Liver (tissue), 9 donors: Measurements from ENCODE around the gene STK24. TPM values are rescaled to one million over a fixed set of nuclear protein-coding genes. Genes with fewer than 3 reads are reported as not detected.

Experiments used
- DNase-seq: peaks from one replicate; pipeline ENCODE4 v3.0.0-alpha.2; 2017; ENCODE audit warnings: low spot score
- H3K27ac ChIP-seq, 2 donors: one replicate each; pipeline ENCODE4 v1.7.0; 2013; ENCODE audit warnings: inconsistent platforms in 2 of 2, low read length in 2 of 2, control low read depth in 1 of 2, low read depth in 1 of 2, mild to moderate bottlenecking in 1 of 2
- H3K27me3 ChIP-seq, 4 donors: one replicate each; pipeline versions ENCODE4 v1.6.1 to v1.7.0; 2013; ENCODE audit warnings: low read length in 3 of 4, inconsistent platforms in 1 of 4, mild to moderate bottlenecking in 1 of 4, moderate library complexity in 1 of 4; ENCODE audit not compliant: control insufficient read depth in 4 of 4, insufficient read depth in 4 of 4
- H3K36me3 ChIP-seq, 4 donors: one replicate each; pipeline versions ENCODE4 v1.6.1 to v1.7.0; 2013; ENCODE audit warnings: low read length in 3 of 4, mild to moderate bottlenecking in 3 of 4, low read depth in 1 of 4, moderate library complexity in 1 of 4; ENCODE audit not compliant: control insufficient read depth in 4 of 4, insufficient read depth in 3 of 4
- H3K4me1 ChIP-seq, 4 donors: one replicate each; pipeline versions ENCODE4 v1.6.1 to v1.7.0; 2013; ENCODE audit warnings: low read length in 3 of 4, mild to moderate bottlenecking in 3 of 4, moderate library complexity in 1 of 4; ENCODE audit not compliant: control insufficient read depth in 4 of 4, insufficient read depth in 4 of 4
- H3K4me3 ChIP-seq, 3 donors: one replicate each; pipeline versions ENCODE4 v1.6.1 to v1.7.0; 2013; ENCODE audit warnings: low read length in 3 of 3, control low read depth in 1 of 3, low read depth in 1 of 3, mild to moderate bottlenecking in 1 of 3
- H3K9ac ChIP-seq, 2 donors: one replicate each; pipeline ENCODE4 v1.7.0; 2013; ENCODE audit warnings: low read length in 2 of 2, mild to moderate bottlenecking in 2 of 2, moderate library complexity in 2 of 2, control low read depth in 1 of 2, low read depth in 1 of 2
- H3K9me3 ChIP-seq, 4 donors: one replicate each; pipeline versions ENCODE4 v1.6.1 to v1.7.0; 2013; ENCODE audit warnings: low read length in 3 of 4; ENCODE audit not compliant: control insufficient read depth in 4 of 4
- EGR1 ChIP-seq, 2 donors: IDR thresholded peaks; 2 replicates each; pipeline ENCODE4 v1.6.1; 2016 to 2018; ENCODE audit warnings: antibody characterized with exemption in 2 of 2, low read depth in 2 of 2
- FOXA2 ChIP-seq: IDR thresholded peaks from 2 replicates; pipeline ENCODE4 v1.6.1; 2016; ENCODE audit warnings: antibody characterized with exemption
- GABPA ChIP-seq, 2 donors: IDR thresholded peaks in 1 of 2; conservative IDR thresholded peaks in 1 of 2; 2 replicates each; pipeline ENCODE4 v1.6.1; 2016; ENCODE audit warnings: antibody characterized with exemption in 2 of 2, mild to moderate bottlenecking in 1 of 2, moderate library complexity in 1 of 2
- HNF4A ChIP-seq, 2 donors: conservative IDR thresholded peaks; 2 replicates each; pipeline ENCODE4 v1.6.1; 2016; ENCODE audit warnings: antibody characterized with exemption in 2 of 2, mild to moderate bottlenecking in 2 of 2
- HNF4G ChIP-seq: IDR thresholded peaks from 2 replicates; pipeline ENCODE4 v1.6.1; 2016; ENCODE audit warnings: antibody characterized with exemption
- JUND ChIP-seq, 2 donors: IDR thresholded peaks; 2 replicates each; pipeline ENCODE4 v1.6.1; 2016; ENCODE audit warnings: antibody characterized with exemption in 2 of 2
- NR2F2 ChIP-seq: IDR thresholded peaks from 2 replicates; pipeline ENCODE4 v1.6.1; 2016; ENCODE audit warnings: antibody characterized with exemption
- RAD21 ChIP-seq, 2 donors: IDR thresholded peaks; 2 replicates each; pipeline ENCODE4 v1.6.1; 2016; ENCODE audit warnings: antibody characterized with exemption in 2 of 2, mild to moderate bottlenecking in 2 of 2
- RXRA ChIP-seq, 2 donors: IDR thresholded peaks; 2 replicates each; pipeline ENCODE4 v1.6.1; 2017 to 2018; ENCODE audit warnings: antibody characterized with exemption in 2 of 2, mild to moderate bottlenecking in 1 of 2
- TAF1 ChIP-seq: conservative IDR thresholded peaks from 2 replicates; pipeline ENCODE4 v1.6.1; 2016; ENCODE audit warnings: antibody characterized with exemption, mild to moderate bottlenecking
- YY1 ChIP-seq: IDR thresholded peaks from 2 replicates; pipeline ENCODE4 v1.6.1; 2016; ENCODE audit warnings: antibody characterized with exemption, mild to moderate bottlenecking
- WGBS: extraction: QIAGEN DNeasy Blood & Tissue Kit; methylation state at CpG from one replicate; pipeline ENCODE4 v1.1.7; 2013; 5-methylcytosine and 5-hydroxymethylcytosine counted together
- polyA plus RNA-seq, 2 donors: library from polyadenylated mRNA; stranded (reverse) in 1 of 2; unstranded in 1 of 2; fragments of 200-250 nt in 1 of 2; fragments of >200 nt in 1 of 2; fragmentation: Nextera tagmentation in 1 of 2; extraction: Ambion mirVana in 1 of 2; gene quantifications; one replicate each; pipeline versions ENCODE4 v1.2.1 to v1.2.3, GENCODE V29; 2013 to 2015
- total RNA-seq, 2 donors: library from RNA; depleted of rRNA; stranded (reverse); fragments of >200 nt; gene quantifications; one replicate each; pipeline ENCODE4 v1.2.3, GENCODE V29; 2014
- TF ChIP-seq, protein P1 (sequence below): fragments of 150-350 bp; IDR thresholded peaks from 2 replicates; pipeline ENCODE4 v1.5.1; 2017; ENCODE audit warnings: improper control_type of control experiment, low read depth, low read length; ENCODE audit not compliant: missing input control
- TF ChIP-seq, protein P2 (sequence below): IDR thresholded peaks from 2 replicates; pipeline ENCODE4 v1.6.1; 2016; ENCODE audit warnings: antibody characterized with exemption
- TF ChIP-seq, protein P3 (sequence below): IDR thresholded peaks from 2 replicates; pipeline ENCODE4 v1.6.1; 2016; ENCODE audit warnings: antibody characterized with exemption
- TF ChIP-seq, protein P4 (sequence below): IDR thresholded peaks from 2 replicates; pipeline ENCODE4 v1.6.1; 2016; ENCODE audit warnings: antibody characterized with exemption
- TF ChIP-seq, protein P5 (sequence below): IDR thresholded peaks from 2 replicates; pipeline ENCODE4 v1.6.1; 2016; ENCODE audit warnings: antibody characterized with exemption, mild to moderate bottlenecking
- donor health status: healthy.
- donor health status: healthy.
- donor health status: healthy.
- donor health status: healthy.
- donor health status: healthy.

STK24 gene
- total and polyA plus RNA-seq, 4 donors: 6.4 to 43.3 (median 14.9) TPM

DNA sequence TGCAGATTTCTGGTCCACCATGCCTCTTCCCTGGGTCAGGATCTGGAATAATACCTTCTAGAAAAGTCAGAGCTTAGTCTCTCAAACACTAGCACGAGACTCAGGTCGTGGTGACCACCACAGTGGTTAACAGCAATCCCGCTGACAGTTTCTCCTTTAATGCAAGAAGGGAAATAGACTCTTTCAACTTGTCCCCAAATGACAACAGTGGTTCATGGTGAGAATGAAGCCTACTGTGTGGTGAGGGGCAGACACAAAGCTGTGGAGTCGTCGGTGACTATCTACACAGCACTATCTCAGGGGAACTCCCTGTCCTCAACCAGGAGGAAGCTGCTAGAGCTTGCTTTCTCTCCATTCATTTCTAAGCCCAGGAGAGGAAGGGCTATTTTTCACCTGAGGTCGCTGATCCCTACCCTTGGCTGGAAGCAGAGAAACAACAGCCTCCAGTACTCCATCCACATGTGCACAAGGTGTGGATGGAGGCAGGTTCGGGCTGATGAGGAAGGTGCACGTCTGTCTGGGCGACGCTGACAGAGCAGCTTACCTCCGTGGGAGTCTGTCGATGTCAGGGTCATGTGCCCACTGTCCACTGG, 72.4 kb downstream of the STK24 start:
- Histone ChIP-seq H3K27ac (peak overlapping the region; percentile 57 to 84), H3K4me1 (peaks cover 11 to 61% (median 52%) of the 10 kb centered on the region in 4 donors), H3K27me3 (no peaks in the 10 kb centered on the region), H3K9ac (no peak overlapping the region), H3K36me3 (no peaks in the 10 kb centered on the region), H3K9me3 (no peaks in the 10 kb centered on the region), H3K4me3 (no peak overlapping the region)
- WGBS: 77% methylated on average over 12 of the region's 12 CpGs
- no peak for DNase-seq
- no peak for TF ChIP-seq TAF1
- TF ChIP-seq, protein P1, sequence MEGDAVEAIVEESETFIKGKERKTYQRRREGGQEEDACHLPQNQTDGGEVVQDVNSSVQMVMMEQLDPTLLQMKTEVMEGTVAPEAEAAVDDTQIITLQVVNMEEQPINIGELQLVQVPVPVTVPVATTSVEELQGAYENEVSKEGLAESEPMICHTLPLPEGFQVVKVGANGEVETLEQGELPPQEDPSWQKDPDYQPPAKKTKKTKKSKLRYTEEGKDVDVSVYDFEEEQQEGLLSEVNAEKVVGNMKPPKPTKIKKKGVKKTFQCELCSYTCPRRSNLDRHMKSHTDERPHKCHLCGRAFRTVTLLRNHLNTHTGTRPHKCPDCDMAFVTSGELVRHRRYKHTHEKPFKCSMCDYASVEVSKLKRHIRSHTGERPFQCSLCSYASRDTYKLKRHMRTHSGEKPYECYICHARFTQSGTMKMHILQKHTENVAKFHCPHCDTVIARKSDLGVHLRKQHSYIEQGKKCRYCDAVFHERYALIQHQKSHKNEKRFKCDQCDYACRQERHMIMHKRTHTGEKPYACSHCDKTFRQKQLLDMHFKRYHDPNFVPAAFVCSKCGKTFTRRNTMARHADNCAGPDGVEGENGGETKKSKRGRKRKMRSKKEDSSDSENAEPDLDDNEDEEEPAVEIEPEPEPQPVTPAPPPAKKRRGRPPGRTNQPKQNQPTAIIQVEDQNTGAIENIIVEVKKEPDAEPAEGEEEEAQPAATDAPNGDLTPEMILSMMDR: no peak
- TF ChIP-seq JUND (IDR thresholded peaks at IDR 0.05): no peak
- no peak for TF ChIP-seq RXRA (IDR thresholded peaks at IDR 0.05)
- TF ChIP-seq HNF4G: no peak
- TF ChIP-seq, protein P2, sequence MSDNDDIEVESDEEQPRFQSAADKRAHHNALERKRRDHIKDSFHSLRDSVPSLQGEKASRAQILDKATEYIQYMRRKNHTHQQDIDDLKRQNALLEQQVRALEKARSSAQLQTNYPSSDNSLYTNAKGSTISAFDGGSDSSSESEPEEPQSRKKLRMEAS: no peak
- no peak for TF ChIP-seq GABPA (IDR thresholded peaks at IDR 0.05 in 1 of 2, conservative IDR thresholded peaks at IDR 0.05 in 1 of 2)
- TF ChIP-seq, protein P3, sequence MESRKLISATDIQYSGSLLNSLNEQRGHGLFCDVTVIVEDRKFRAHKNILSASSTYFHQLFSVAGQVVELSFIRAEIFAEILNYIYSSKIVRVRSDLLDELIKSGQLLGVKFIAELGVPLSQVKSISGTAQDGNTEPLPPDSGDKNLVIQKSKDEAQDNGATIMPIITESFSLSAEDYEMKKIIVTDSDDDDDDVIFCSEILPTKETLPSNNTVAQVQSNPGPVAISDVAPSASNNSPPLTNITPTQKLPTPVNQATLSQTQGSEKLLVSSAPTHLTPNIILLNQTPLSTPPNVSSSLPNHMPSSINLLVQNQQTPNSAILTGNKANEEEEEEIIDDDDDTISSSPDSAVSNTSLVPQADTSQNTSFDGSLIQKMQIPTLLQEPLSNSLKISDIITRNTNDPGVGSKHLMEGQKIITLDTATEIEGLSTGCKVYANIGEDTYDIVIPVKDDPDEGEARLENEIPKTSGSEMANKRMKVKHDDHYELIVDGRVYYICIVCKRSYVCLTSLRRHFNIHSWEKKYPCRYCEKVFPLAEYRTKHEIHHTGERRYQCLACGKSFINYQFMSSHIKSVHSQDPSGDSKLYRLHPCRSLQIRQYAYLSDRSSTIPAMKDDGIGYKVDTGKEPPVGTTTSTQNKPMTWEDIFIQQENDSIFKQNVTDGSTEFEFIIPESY: no peak
- TF ChIP-seq, protein P4, sequence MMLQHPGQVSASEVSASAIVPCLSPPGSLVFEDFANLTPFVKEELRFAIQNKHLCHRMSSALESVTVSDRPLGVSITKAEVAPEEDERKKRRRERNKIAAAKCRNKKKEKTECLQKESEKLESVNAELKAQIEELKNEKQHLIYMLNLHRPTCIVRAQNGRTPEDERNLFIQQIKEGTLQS: no peak
- TF ChIP-seq, protein P5, sequence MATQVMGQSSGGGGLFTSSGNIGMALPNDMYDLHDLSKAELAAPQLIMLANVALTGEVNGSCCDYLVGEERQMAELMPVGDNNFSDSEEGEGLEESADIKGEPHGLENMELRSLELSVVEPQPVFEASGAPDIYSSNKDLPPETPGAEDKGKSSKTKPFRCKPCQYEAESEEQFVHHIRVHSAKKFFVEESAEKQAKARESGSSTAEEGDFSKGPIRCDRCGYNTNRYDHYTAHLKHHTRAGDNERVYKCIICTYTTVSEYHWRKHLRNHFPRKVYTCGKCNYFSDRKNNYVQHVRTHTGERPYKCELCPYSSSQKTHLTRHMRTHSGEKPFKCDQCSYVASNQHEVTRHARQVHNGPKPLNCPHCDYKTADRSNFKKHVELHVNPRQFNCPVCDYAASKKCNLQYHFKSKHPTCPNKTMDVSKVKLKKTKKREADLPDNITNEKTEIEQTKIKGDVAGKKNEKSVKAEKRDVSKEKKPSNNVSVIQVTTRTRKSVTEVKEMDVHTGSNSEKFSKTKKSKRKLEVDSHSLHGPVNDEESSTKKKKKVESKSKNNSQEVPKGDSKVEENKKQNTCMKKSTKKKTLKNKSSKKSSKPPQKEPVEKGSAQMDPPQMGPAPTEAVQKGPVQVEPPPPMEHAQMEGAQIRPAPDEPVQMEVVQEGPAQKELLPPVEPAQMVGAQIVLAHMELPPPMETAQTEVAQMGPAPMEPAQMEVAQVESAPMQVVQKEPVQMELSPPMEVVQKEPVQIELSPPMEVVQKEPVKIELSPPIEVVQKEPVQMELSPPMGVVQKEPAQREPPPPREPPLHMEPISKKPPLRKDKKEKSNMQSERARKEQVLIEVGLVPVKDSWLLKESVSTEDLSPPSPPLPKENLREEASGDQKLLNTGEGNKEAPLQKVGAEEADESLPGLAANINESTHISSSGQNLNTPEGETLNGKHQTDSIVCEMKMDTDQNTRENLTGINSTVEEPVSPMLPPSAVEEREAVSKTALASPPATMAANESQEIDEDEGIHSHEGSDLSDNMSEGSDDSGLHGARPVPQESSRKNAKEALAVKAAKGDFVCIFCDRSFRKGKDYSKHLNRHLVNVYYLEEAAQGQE: no peak
- no peak for TF ChIP-seq RAD21 (IDR thresholded peaks at IDR 0.05)
- TF ChIP-seq YY1: no peak
- no peak for TF ChIP-seq EGR1 (IDR thresholded peaks at IDR 0.05; ENCODE audit: low read depth in 2 of 2)

DNA sequence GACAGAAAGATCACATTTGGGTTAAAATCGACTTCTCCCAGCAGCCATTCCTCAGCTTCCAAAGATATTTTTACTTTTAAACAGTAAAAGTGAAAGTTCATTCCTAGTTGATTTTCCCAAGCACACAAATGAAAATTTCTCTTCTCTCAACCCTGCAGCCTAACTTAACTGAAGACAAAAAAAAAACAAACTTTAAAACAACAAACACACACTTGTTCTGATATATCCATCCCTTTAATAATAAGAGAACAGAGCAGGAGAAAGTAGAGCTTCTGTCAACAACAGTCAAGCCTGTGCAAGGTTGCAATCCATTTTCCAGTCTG, 72.9 kb downstream of the STK24 start:
- Histone ChIP-seq H3K27me3 (no peaks in the 10 kb centered on the region), H3K4me3 (no peak overlapping the region), H3K27ac (peak overlapping the region; percentile 57 to 84), H3K36me3 (no peaks in the 10 kb centered on the region), H3K9me3 (no peaks in the 10 kb centered on the region), H3K4me1 (peaks cover 11 to 61% (median 52%) of the 10 kb centered on the region in 4 donors), H3K9ac (no peak overlapping the region)
- DNase-seq: no peak
- WGBS: 31% methylated on average over 1 of the region's 1 CpG
- no peak for TF ChIP-seq TAF1
- TF ChIP-seq HNF4A (conservative IDR thresholded peaks at IDR 0.05): no peak
- TF ChIP-seq NR2F2: no peak
- TF ChIP-seq, protein P2: no peak
- TF ChIP-seq, protein P4: no peak
- TF ChIP-seq, protein P5: no peak
- no peak for TF ChIP-seq FOXA2
- no peak for TF ChIP-seq EGR1 (IDR thresholded peaks at IDR 0.05; ENCODE audit: low read depth in 2 of 2)
- TF ChIP-seq, protein P1: no peak
